HCT116 (cell line): ENCODE results near the gene PAEP.

ENCODE experiments used
- CBX3 ChIP-seq: IDR thresholded peaks from 2 replicates; pipeline ENCODE4 v1.6.1; 2012; ENCODE audit warnings: low read depth
- EZH2 ChIP-seq: fragments of 200-600 bp; sonication (generic); IDR thresholded peaks from 2 replicates; pipeline ENCODE4 v1.6.1; 2017; ENCODE audit warnings: antibody characterized with exemption, mixed run types
- EZH2phosphoT487 ChIP-seq: fragments of 200-600 bp; IDR thresholded peaks from 2 replicates; pipeline ENCODE4 v1.6.1; 2018; ENCODE audit warnings: antibody characterized with exemption, borderline replicate concordance
- POLR2A ChIP-seq: IDR thresholded peaks from 2 replicates; pipeline ENCODE4 v1.7.0; 2011; ENCODE audit warnings: borderline replicate concordance; ENCODE audit not compliant: insufficient read depth, insufficient read length; ENCODE audit errors: extremely low read depth
- POLR2AphosphoS5 ChIP-seq: IDR thresholded peaks from 2 replicates; pipeline ENCODE4 v1.6.1; 2011; ENCODE audit warnings: mild to moderate bottlenecking, low read depth, low read length, moderate library complexity
- RAD21 ChIP-seq: IDR thresholded peaks from 2 replicates; pipeline ENCODE4 v1.6.1; 2012; ENCODE audit warnings: low read depth, mild to moderate bottlenecking
- SIN3A ChIP-seq: IDR thresholded peaks from 2 replicates; pipeline ENCODE4 v1.6.1; 2012; ENCODE audit warnings: low read depth
- TCF7L2 ChIP-seq: IDR thresholded peaks from 2 replicates; pipeline ENCODE4 v1.7.0; 2011; ENCODE audit warnings: borderline replicate concordance, inconsistent platforms; ENCODE audit not compliant: insufficient read depth, insufficient read length; ENCODE audit errors: extremely low read depth
- TF ChIP-seq, protein P1 (sequence below): IDR thresholded peaks from 2 replicates; pipeline ENCODE4 v1.6.1; 2012
- TF ChIP-seq, protein P2 (sequence below), 3 experiments: fragments of 200-600 bp in 1 of 3; sonication (generic) in 1 of 3; IDR thresholded peaks in 2 of 3; conservative IDR thresholded peaks in 1 of 3; 2 replicates each; pipeline ENCODE4 v1.5.1; 2012 to 2017; ENCODE audit warnings: low read depth in 2 of 3, low read length in 2 of 3, antibody characterized with exemption in 1 of 3, borderline replicate concordance in 1 of 3, control low read depth in 1 of 3, mild to moderate bottlenecking in 1 of 3, mixed read lengths in 1 of 3, mixed run types in 1 of 3, moderate library complexity in 1 of 3; ENCODE audit not compliant: insufficient read depth in 1 of 3

DNA sequence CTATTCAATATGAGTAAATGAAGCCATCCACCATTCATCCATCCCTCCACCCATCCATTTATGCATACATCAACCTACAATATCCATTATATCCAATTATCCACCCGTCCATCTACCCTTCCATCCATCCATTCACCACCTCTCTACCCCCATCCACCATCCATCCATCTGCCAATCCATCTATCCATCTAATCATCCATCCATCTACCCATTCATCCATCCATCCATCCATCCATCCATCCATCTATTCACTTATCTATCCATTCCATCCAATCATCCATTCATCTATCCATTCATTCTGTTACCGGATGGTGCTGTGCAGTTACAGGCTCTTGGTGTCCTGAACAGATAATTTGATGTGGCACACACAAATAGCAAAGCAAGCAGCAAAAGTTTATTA is 10.7 kb downstream of the PAEP start:
- TF ChIP-seq EZH2 (no peak), POLR2A (no peak), CBX3 (no peak), RAD21 (no peak), POLR2AphosphoS5 (no peak), TCF7L2 (no peak), EZH2phosphoT487 (no peak), SIN3A (no peak)
- TF ChIP-seq, protein P1, sequence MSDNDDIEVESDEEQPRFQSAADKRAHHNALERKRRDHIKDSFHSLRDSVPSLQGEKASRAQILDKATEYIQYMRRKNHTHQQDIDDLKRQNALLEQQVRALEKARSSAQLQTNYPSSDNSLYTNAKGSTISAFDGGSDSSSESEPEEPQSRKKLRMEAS: no peak
- TF ChIP-seq, protein P2, sequence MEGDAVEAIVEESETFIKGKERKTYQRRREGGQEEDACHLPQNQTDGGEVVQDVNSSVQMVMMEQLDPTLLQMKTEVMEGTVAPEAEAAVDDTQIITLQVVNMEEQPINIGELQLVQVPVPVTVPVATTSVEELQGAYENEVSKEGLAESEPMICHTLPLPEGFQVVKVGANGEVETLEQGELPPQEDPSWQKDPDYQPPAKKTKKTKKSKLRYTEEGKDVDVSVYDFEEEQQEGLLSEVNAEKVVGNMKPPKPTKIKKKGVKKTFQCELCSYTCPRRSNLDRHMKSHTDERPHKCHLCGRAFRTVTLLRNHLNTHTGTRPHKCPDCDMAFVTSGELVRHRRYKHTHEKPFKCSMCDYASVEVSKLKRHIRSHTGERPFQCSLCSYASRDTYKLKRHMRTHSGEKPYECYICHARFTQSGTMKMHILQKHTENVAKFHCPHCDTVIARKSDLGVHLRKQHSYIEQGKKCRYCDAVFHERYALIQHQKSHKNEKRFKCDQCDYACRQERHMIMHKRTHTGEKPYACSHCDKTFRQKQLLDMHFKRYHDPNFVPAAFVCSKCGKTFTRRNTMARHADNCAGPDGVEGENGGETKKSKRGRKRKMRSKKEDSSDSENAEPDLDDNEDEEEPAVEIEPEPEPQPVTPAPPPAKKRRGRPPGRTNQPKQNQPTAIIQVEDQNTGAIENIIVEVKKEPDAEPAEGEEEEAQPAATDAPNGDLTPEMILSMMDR (IDR thresholded peaks at IDR 0.05 in 2 of 3, conservative IDR thresholded peaks at IDR 0.05 in 1 of 3; ENCODE audit: borderline replicate concordance in 1 of 3, insufficient read depth in 1 of 3, low read depth in 2 of 3, low read length in 2 of 3): no peak
